Nephron progenitor cell (in vitro differentiated cells): ENCODE data around the gene CYP2A7.
"Not testable (repeated sequence)": the region's sequence is repeated elsewhere in the genome, so short reads cannot be mapped to it uniquely, and the experiment has no call there.

Source experiments
- DNase-seq: peaks from one replicate; pipeline ENCODE4 v3.0.0; 2021
- H3K27ac Mint-ChIP-seq: 2 replicates; pipeline ENCODE4 v1.8.0; 2021; ENCODE audit warnings: mild to moderate bottlenecking, moderate library complexity, mixed read lengths
- H3K27me3 Mint-ChIP-seq: 2 replicates; pipeline ENCODE4 v1.8.0; 2021; ENCODE audit warnings: mild to moderate bottlenecking, low read depth, mixed read lengths; ENCODE audit not compliant: poor library complexity
- H3K36me3 Mint-ChIP-seq: 2 replicates; pipeline ENCODE4 v1.8.0; 2021; ENCODE audit warnings: low read depth, mixed read lengths
- H3K4me1 Mint-ChIP-seq: 2 replicates; pipeline ENCODE4 v1.8.0; 2021; ENCODE audit warnings: mixed read lengths
- H3K4me3 Mint-ChIP-seq: 2 replicates; pipeline ENCODE4 v1.8.0; 2021; ENCODE audit warnings: mild to moderate bottlenecking, moderate library complexity, mixed read lengths
- H3K9me3 Mint-ChIP-seq: 2 replicates; pipeline ENCODE4 v1.8.0; 2021; ENCODE audit warnings: mild to moderate bottlenecking, moderate library complexity, mixed read lengths
- TF ChIP-seq, protein P1 (sequence below): fragments of 200-600 bp; sonication (generic); IDR thresholded peaks from 2 replicates; pipeline ENCODE4 v1.5.0; 2021; ENCODE audit warnings: antibody characterized with exemption

The CYP2A7 gene

DNA sequence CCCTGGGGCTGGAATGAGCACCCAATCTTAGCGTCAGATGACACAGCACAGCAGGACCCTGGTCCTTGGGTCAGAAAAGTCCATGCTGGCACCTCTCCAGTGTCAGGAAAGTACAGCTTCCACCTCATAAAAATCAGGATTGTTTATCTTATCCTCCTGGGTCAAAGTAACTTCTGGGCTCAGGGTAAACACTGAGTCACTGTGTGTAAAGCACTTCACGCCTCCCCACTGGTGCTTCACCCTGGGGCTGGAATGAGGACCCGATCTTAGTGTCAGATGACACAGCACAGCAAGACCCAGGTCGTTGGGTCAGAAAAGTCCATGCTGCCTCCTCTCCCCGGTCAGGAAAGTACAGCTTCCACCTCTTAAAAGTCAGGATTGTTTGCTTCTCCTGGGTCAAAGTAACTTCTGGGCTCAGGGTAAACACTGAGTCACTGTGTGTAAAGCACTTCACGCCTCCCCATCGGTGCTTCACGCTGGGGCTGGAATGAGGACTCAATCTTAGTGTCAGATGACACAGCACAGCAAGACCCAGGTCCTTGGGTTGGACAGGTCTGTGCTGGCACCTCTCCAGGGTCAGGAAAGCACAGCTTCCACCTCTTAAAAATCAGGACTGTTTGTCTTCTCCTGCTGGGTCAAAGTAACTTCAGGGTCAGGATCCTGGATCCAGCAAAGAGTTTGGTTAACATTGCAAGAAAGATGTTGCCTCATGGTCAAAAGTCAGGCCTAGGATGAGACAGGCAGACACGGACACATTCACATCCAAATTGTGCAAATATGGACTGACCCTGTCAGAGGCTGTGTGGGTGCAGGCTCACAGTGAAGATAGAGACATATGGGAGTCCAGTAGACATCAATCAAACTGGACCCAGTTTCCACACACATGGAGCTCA lies 39.2 kb upstream of the CYP2A7 start:
- Mint-ChIP-seq H3K4me1 (peaks cover 24% of the 10 kb centered on the region), H3K9me3 (peaks cover 48% of the 10 kb centered on the region), H3K36me3 (peaks cover 6% of the 10 kb centered on the region), H3K27ac (peak overlapping the region; percentile 60), H3K4me3 (peak overlapping the region; percentile 25), H3K27me3 (peaks cover 6% of the 10 kb centered on the region)
- no peak for DNase-seq
- TF ChIP-seq, protein P1, sequence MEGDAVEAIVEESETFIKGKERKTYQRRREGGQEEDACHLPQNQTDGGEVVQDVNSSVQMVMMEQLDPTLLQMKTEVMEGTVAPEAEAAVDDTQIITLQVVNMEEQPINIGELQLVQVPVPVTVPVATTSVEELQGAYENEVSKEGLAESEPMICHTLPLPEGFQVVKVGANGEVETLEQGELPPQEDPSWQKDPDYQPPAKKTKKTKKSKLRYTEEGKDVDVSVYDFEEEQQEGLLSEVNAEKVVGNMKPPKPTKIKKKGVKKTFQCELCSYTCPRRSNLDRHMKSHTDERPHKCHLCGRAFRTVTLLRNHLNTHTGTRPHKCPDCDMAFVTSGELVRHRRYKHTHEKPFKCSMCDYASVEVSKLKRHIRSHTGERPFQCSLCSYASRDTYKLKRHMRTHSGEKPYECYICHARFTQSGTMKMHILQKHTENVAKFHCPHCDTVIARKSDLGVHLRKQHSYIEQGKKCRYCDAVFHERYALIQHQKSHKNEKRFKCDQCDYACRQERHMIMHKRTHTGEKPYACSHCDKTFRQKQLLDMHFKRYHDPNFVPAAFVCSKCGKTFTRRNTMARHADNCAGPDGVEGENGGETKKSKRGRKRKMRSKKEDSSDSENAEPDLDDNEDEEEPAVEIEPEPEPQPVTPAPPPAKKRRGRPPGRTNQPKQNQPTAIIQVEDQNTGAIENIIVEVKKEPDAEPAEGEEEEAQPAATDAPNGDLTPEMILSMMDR: no peak

DNA sequence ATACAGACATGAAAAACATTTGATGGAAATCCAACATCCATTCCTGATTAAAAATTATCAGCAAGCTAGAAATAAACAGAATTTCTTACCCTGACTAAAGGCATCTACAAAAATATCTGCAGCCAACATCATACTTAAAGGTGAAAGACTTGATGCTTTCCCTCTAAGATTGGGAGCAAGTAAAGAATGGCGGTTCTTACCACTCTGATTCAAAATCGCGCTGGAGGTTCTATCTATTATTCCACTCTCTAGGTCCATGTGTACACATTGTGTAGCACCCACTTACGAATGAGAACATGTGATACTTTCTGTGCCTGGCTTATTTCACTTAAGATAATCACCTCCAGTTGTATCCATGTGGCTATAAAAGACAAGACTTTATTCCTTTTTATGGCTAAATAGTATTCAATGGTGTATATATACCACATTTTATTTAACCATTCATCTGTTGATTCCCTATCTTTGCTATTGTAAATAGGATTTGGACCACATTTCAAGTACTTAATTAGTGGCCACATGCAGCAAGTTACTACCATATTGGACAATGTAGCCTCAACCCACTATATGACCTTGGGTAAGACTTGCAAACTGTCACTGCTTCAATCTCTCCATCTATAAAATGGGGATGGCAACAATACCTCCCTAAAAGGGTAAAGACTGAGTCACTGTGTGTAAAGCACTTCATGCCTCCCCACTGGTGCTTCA lies 38.4 kb upstream of the CYP2A7 start:
- peaks cover 14% of the 10 kb centered on the region for H3K27me3 Mint-ChIP-seq
- no peak for DNase-seq
- H3K4me1 Mint-ChIP-seq: peaks cover 24% of the 10 kb centered on the region
- TF ChIP-seq, protein P1: no peak
- no peak overlapping the region for H3K27ac Mint-ChIP-seq
- H3K36me3 Mint-ChIP-seq: peaks cover 6% of the 10 kb centered on the region
- H3K4me3 Mint-ChIP-seq: no peak overlapping the region
- peaks cover 55% of the 10 kb centered on the region for H3K9me3 Mint-ChIP-seq

DNA sequence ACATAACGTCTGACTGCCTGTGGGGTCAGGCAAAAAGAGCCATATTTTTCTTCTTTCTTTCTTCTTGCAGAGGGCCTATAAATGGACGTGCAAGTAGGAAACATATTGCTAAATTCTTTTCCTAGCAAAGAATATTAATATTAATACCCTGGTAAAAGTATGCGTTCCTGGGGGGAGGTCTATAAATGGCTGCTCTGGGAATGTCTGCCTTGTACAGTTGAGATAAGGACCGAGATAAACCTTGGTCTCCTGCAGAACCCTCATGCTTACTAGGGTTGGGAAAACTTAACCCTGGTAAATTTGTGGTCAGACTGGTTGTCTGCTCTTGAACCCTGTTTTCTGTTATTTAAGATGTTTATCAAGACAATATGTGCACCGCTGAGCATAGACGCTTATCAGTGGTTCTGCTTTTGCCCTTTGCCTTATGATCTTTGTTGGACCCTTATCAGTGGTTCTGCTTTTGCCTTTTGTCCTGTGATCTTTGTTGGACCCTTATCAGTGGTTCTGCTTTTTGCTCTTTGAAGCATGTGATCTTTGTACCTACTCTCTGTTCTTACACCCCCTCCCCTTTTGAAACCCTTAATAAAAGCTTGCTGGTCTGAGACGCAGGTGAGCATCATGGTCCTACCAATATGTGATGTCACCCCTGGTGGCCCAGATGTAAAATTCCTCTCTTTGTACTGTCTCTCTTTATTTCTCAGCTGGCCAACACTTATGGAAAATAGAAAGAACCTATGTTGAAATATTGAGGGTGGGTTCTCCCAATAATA lies 37.7 kb upstream of the CYP2A7 start:
- peaks cover 62% of the 10 kb centered on the region for H3K9me3 Mint-ChIP-seq
- peaks cover 24% of the 10 kb centered on the region for H3K4me1 Mint-ChIP-seq

DNA sequence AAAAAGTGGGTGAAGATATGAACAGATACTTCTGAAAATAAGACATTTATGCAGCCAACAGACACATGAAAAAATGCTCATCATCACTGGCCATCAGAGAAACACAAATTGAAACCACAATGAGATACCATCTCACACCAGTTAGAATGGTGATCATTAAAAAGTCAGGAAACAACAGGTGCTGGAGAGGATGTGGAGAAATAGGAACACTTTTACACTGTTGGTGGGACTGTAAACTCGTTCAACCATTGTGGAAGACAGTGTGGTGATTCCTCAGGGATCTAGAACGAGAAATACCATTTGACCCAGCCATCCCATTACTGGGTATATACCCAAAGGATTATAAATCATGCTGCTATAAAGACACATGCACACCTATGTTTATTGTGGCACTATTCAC lies 36.3 kb upstream of the CYP2A7 start:
- peaks cover 77% of the 10 kb centered on the region for H3K9me3 Mint-ChIP-seq
- peaks cover 24% of the 10 kb centered on the region for H3K4me1 Mint-ChIP-seq
- H3K4me3 Mint-ChIP-seq, H3K27ac Mint-ChIP-seq, DNase-seq, H3K36me3 Mint-ChIP-seq: not testable (repeated sequence)
- H3K27me3 Mint-ChIP-seq: peaks cover 30% of the 10 kb centered on the region

More for the DNA sequence above, 37.7 kb upstream of the CYP2A7 start:
- not testable (repeated sequence) for H3K36me3 Mint-ChIP-seq, DNase-seq, H3K27ac Mint-ChIP-seq, H3K4me3 Mint-ChIP-seq
- peaks cover 19% of the 10 kb centered on the region for H3K27me3 Mint-ChIP-seq

DNA sequence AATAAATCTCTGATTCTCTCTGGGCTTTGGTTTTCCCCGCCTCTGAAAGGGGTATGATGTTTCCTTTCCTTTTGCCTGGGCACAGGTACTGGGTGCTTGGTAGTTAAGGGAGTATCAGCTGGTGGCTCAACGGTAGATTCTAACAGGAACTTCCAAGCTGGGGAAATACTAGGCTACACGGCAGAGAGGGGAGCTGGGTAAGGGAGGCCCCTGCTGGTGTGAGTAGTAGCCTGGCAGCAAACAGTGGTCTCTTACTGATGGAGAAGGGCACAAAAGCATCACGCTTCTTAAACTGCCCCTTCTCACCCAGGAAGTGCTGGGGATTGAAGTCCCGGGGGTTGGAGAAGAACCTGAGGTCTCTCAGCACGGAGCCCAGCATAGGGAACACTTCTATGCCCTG lies 26.9 kb upstream of the CYP2A7 start:
- Mint-ChIP-seq H3K27me3 (peaks cover 46% of the 10 kb centered on the region), H3K4me3 (no peak overlapping the region), H3K9me3 (peaks cover 33% of the 10 kb centered on the region), H3K27ac (no peak overlapping the region), H3K36me3 (no peaks in the 10 kb centered on the region), H3K4me1 (no peaks in the 10 kb centered on the region)
- DNase-seq: no peak
- TF ChIP-seq, protein P1: no peak

DNA sequence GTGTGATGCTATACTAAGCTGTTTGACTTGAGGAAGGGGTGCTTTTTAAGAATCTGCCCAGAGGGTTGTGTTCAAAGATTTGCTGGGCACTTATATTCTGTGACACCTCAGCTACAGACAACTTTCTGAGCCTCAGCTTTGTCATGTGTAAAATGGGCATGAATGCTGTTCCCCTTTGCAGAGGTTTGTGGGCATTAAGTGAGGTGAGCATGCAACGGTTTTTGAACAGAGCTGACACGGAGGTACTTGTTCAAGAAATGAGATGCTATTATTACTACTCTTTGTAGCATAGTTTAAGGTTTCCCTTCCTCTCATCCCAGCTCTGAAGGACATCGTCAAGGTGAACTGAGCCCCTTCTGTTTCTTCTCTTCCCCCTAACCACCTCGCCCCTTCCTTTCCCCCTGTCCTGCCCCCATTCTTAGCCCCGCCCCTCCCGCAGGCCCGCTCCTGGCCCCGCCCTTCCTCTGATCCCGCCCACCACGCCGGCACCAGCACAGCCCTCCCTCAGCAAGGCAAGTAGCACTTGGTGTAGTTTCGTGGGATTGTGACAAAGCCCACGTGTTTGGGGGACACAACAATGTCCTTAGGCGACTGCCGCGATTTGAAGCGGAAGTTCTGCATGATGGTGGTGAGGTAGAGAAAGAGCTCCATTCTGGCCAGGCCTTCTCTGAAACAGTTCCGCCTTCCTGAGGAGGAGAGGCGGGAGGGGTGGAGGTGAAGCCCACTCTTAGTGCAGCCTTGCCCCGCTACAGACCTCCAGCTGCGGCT lies 26.1 kb upstream of the CYP2A7 start:
- no peaks in the 10 kb centered on the region for H3K36me3 Mint-ChIP-seq
- no peak overlapping the region for H3K27ac Mint-ChIP-seq
- H3K9me3 Mint-ChIP-seq: peaks cover 30% of the 10 kb centered on the region
- peak; percentile 34 for DNase-seq
- no peaks in the 10 kb centered on the region for H3K4me1 Mint-ChIP-seq
- no peak overlapping the region for H3K4me3 Mint-ChIP-seq
- H3K27me3 Mint-ChIP-seq: peaks cover 38% of the 10 kb centered on the region
- TF ChIP-seq, protein P1: no peak
